OCI-LY7 (cell line): ENCODE measurements around the gene RNU6-8.

Experiments used
- CTCF ChIP-seq: fragments of 200-600 bp; sonication (generic); conservative IDR thresholded peaks from 2 replicates; pipeline ENCODE4 v1.5.1; 2014; ENCODE audit warnings: mild to moderate bottlenecking, antibody characterized with exemption, low read length, moderate library complexity, mixed read lengths
- EZH2phosphoT487 ChIP-seq: fragments of 200-600 bp; sonication (generic); IDR thresholded peaks from 2 replicates; pipeline ENCODE4 v1.6.1; 2018; ENCODE audit warnings: low read depth, borderline replicate concordance, mild to moderate bottlenecking, mixed run types, antibody characterized with exemption, low read length, moderate library complexity, mixed read lengths

- TF ChIP-seq CTCF (no peak), EZH2phosphoT487 (no peak)
Measured at GRCh38 chr14:32208490-32208889, 5.4 kb upstream of the RNU6-8 start.
